ENCODE results near the gene NTSR2.

NTSR2 gene

GRCh38 chr2:11699686-11700670 is 30.0 kb upstream of the NTSR2 start:
- DNase-seq: no peak

- no peak for DNase-seq
These were observed 28.3 kb upstream of the NTSR2 start for GRCh38 chr2:11698009-11698922.

GRCh38 chr2:11697103-11697871 is 27.3 kb upstream of the NTSR2 start:
- no peak for DNase-seq

- no peak for DNase-seq
These were observed 26.7 kb upstream of the NTSR2 start for GRCh38 chr2:11696736-11697102.

GRCh38 chr2:11695576-11695975 is 25.6 kb upstream of the NTSR2 start:
- DNase-seq: no peak

- DNase-seq: peak; percentile 50
These were observed 23.0 kb upstream of the NTSR2 start for GRCh38 chr2:11692966-11693521.

- DNase-seq: no peak
These were observed 21.2 kb upstream of the NTSR2 start for GRCh38 chr2:11691076-11691660.

GRCh38 chr2:11688222-11689069 is 18.5 kb upstream of the NTSR2 start:
- peak; percentile 33 for DNase-seq

- no peak for DNase-seq
These were observed 17.7 kb upstream of the NTSR2 start for GRCh38 chr2:11687736-11688135.

GRCh38 chr2:11685906-11686470 is 16.0 kb upstream of the NTSR2 start:
- DNase-seq: no peak

- no peak for DNase-seq
These were observed 15.0 kb upstream of the NTSR2 start for GRCh38 chr2:11684894-11685460.

- no peak for DNase-seq
These were observed 14.0 kb upstream of the NTSR2 start for GRCh38 chr2:11683966-11684365.

GRCh38 chr2:11683476-11683875 is 13.5 kb upstream of the NTSR2 start:
- DNase-seq: no peak

GRCh38 chr2:11682590-11682915 is 12.6 kb upstream of the NTSR2 start:
- no peak for DNase-seq

- DNase-seq: peak; percentile 42
These were observed 12.0 kb upstream of the NTSR2 start for GRCh38 chr2:11681722-11682589.

- DNase-seq: no peak
These were observed 11.1 kb upstream of the NTSR2 start for GRCh38 chr2:11680901-11681721.

GRCh38 chr2:11680182-11680900 is 10.3 kb upstream of the NTSR2 start:
- DNase-seq: no peak
